Uterus (tissue), 2 donors: ENCODE data around the gene GLB1L3.

ENCODE experiments used
- CTCF ChIP-seq, 4 experiments: fragments of 200-600 bp in 2 of 4; fragments of 450-650 bp in 2 of 4; sonication (generic) in 2 of 4; IDR thresholded peaks; one replicate each; pipeline ENCODE4 v1.5.1; 2016 to 2019; ENCODE audit warnings: antibody characterized with exemption in 4 of 4, mild to moderate bottlenecking in 2 of 4, moderate library complexity in 1 of 4
- POLR2A ChIP-seq, 2 donors: fragments of 450-650 bp; IDR thresholded peaks; one replicate each; pipeline ENCODE4 v1.6.1; 2016; ENCODE audit warnings: antibody characterized with exemption in 2 of 2, mild to moderate bottlenecking in 1 of 2, moderate library complexity in 1 of 2

- TF ChIP-seq CTCF (IDR thresholded peaks at IDR 0.05) (no peak), POLR2A (IDR thresholded peaks at IDR 0.05) (no peak)
These were observed 37.2 kb downstream of the GLB1L3 start for GRCh38 chr11:134313379-134313778.
